NCI-H82 treated with DMSO at 0.1 percent for 48 hours (cell line): ENCODE data around the gene SH2D7.
A peak's percentile ranks its signal among the peaks of the same experiment; 100 is the strongest.
"Not testable (repeated sequence)": the region's sequence is repeated elsewhere in the genome, so short reads cannot be mapped to it uniquely, and the experiment has no call there.

Source experiments
- DNase-seq: peaks from one replicate; lab custom pipeline; 2025; ENCODE audit not compliant: unreplicated experiment; lab: John Stamatoyannopoulos, UW

SH2D7 gene

GRCh38 chr15:78133801-78134200 lies 41.4 kb downstream of the SH2D7 start:
- DNase-seq, result no peak

DNA sequence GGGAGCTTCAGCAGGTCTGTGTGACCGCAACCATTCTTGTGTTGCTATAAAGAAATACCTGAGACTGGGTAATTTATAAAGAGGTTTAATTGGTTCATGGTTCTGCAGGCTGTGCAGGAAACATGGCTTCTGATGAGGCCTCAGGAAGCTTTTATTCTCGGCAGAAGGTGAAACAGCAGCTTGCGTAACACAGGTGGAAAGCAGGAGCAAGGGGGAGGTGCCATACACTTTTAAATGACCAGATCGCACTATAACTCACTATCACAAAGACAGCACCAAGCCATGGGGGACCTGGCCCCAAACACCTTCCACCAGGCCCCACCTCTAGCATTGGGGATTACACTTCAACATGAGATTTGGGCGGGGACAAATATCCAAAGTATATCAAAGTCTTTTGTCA lies 47.2 kb downstream of the SH2D7 start:
- no peak for DNase-seq

GRCh38 chr15:78140292-78140691 lies 47.9 kb downstream of the SH2D7 start:
- DNase-seq, result no peak

GRCh38 chr15:78142332-78142731 lies 50.0 kb downstream of the SH2D7 start:
- DNase-seq, result no peak

DNA sequence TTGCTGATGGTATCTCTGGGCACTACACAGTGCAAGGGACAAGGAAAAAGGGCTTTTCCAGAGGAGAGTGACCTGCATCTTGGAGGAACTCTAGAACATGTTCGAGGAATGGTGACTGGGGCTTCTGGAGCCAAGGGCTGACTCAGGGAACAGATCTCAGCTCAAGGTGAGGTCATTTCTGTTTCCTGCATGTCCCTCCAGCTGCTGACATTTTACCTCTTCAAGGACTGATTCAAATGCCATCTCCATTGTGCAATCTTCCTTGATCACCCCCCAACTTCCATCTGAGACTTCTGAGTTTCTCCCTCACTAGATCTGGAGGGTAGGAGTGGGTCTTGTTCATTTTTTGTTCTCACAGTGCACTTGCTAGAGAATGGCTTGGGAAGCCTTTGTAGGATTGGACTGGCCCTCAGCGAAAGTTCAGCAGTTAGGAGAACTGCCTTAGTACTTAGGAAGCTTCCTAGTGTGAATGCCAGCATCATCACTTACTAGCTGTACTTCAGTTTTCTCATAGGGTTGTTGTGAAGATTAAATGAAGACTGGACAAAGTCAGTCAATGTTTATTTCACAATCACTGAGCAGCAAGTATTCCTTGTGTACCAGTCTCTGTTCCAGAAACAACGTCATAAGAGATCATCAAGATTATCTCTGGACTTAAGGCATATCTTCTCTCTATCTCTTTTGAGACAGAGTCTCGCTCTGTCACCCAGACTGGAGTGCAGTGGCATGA lies 54.2 kb downstream of the SH2D7 start:
- no peak for DNase-seq

GRCh38 chr15:78147566-78147965 lies 55.2 kb downstream of the SH2D7 start:
- DNase-seq, result no peak

- DNase-seq, result no peak
Observed at GRCh38 chr15:78148392-78149067, 56.2 kb downstream of the SH2D7 start.

- peak; percentile 92 for DNase-seq
Observed at GRCh38 chr15:78149068-78149804, 56.9 kb downstream of the SH2D7 start, which contains the start of gene IDH3A. TSS of gene IDH3A (plus strand) at chr15:78149362. CDS start at chr15:78149404, 42 bp downstream.

GRCh38 chr15:78149805-78150751 lies 57.7 kb downstream of the SH2D7 start:
- DNase-seq, result no peak

GRCh38 chr15:78151075-78151474 lies 58.7 kb downstream of the SH2D7 start:
- DNase-seq, result not testable (repeated sequence)
